ENCODE results near the gene GATA3.

Gene GATA3

GRCh38 chr10:8039321-8039881 lies 15.1 kb upstream of the GATA3 start:
- DNase-seq, result no peak

GRCh38 chr10:8040651-8041050 lies 13.8 kb upstream of the GATA3 start:
- DNase-seq, result no peak

GRCh38 chr10:8041284-8041991 lies 13.1 kb upstream of the GATA3 start:
- no peak for DNase-seq

- DNase-seq, result no peak
These were observed 12.3 kb upstream of the GATA3 start for GRCh38 chr10:8041992-8042720.

- DNase-seq, result no peak
These were observed 11.5 kb upstream of the GATA3 start for GRCh38 chr10:8042721-8043568.

GRCh38 chr10:8043569-8044306 lies 10.8 kb upstream of the GATA3 start:
- no peak for DNase-seq

GRCh38 chr10:8044331-8044907 lies 10.1 kb upstream of the GATA3 start:
- DNase-seq, result no peak

DNA sequence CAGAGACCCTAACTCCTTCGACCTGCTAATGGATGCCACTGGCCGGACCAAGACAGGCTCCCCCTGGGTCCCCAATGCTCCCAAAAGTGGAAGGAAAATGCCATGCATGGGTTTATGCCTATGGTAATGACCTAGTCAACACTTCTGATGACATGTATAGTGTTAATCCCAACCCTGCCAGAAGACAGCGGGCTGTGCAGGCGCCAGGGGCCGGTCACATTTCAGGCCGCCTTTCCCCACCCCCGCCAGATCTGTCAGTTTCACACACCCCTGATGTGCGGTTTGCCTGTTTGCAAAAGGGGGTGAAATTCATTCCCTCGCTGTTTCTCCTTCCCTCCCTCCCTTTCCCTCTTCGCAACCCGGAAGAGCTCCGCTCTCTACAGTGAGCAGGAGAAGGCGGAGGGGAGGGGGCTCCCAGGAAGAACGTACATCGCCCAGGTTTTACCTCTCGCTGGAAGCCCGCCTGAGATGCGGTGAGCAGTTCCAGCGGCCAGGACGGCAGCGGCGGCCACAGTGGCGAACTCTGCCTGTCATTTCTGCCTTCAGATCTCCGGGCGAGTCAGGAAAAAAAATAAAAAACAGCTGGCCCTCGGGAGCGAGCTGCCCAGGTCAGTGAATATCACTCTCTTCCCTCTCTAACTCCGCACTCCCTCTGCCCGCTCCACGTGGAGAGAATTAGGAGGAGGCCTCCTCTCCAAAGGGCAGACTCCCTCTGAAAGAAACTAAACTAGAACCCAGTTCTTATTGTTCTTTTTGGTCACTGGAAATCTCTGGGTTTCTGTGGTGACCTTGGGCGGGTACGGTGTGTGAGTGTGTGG lies 9.4 kb upstream of the GATA3 start:
- DNase-seq, result no peak

DNA sequence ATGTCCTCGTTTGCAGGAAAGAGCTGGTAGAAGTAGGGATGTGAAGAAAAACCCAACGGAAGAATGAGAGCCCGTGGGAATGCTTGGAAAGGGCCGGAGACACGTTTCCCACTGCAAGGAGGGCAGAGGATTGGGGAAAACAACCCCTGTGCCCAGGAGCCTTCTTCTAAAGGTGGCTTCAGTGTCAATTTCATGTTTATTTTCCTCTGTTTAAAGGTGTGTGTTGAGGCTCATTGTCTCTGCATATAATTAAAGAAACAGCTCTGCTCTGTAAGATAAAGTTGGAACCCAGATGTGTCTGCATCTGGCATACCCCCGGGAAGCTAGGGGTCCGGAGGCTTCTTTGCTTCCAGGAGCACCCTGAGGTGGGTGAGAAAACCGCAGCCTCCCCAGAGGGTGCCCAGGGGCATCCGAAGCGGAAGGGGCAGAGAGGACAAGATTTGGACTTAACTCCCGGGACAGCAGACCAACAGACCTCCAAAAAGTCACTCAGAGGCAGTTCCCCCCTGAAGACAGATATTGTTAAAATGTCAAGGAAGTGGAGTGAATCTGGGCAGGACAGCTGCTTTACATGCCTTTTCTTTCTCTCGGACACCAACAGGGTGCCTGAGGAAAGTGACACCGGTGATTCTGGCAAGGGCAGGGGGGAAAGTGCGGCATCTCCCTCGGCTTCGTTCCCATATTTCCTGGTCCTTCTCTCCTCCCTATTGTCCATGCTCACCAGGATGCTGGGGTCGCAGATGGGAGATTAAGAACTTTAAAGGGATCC lies 8.6 kb upstream of the GATA3 start:
- no peak for DNase-seq

DNA sequence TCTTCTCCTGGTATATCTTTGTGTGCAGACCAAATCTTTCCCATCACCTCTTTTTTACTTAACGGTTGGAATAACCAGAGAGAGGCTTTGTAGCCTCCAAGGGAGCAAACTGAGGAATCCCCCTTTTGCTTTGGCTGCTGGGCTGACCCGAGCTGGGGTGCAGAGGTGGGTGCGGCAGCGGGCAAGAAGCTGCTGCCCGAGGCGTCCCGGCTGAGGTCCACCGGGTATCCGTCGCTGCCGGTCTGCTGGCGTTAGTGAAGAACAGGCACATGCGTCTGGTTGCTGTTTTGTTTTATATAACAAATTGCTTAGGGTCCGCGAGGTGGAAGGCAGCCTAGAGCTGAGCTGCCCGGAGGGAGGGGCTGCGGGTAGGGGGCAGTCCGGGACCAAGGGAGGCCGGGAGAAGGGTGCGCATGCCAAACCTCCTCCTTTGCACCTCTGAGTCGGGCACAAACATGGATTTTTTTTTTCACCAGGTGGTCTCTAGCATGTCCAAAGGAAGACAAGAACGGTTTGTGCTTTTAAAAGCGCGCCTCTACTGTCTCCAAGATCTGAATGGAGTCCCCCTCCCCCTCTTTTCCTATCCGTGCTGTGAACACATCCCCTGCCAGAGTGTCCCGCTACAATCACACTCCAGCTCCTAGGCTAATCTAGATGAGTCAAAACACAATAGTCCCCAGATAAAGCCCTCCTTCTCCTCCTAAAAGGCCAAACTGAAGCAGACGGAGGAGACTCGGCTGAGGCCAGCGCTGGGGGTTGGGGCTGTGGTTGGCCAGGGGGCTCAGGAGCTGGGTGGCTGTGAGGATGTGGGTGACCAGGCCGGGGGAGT lies 6.8 kb upstream of the GATA3 start:
- DNase-seq, result no peak

DNA sequence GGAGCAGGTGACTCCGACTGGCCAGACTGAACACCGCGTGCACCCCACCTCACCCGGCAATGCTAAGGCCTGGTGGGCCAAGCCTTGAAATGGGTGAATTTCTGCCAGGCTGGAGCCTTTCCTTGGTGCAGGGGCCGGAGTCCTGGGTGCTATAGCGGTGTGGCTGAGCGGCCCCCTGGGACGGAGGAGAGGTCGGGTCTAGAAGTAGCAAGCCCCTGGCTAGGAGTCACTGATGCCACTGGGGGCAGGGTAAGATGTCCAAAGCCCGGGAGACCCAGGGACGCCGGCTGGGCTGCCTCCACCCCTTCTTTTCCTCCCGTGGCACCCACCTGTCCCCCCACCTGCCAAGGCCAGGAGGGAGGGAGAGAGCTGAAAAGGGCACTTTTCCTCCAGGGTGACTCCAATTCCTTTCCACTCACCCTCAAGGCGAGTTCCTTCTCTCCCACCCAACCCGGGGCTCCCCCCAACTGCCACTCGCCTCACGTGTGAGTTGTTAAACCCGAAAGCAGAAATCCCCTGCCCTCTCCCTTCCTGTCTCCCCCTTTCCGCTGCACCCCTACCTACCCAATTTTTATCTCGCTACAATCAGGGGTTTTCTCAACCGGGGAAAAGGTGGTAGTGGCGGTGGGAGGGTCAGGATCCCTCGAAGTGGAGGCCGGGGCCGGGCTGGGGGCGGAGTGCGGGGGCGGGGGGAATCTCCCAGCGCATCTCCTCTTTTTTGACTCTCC lies 6.0 kb upstream of the GATA3 start:
- no peak for DNase-seq

DNA sequence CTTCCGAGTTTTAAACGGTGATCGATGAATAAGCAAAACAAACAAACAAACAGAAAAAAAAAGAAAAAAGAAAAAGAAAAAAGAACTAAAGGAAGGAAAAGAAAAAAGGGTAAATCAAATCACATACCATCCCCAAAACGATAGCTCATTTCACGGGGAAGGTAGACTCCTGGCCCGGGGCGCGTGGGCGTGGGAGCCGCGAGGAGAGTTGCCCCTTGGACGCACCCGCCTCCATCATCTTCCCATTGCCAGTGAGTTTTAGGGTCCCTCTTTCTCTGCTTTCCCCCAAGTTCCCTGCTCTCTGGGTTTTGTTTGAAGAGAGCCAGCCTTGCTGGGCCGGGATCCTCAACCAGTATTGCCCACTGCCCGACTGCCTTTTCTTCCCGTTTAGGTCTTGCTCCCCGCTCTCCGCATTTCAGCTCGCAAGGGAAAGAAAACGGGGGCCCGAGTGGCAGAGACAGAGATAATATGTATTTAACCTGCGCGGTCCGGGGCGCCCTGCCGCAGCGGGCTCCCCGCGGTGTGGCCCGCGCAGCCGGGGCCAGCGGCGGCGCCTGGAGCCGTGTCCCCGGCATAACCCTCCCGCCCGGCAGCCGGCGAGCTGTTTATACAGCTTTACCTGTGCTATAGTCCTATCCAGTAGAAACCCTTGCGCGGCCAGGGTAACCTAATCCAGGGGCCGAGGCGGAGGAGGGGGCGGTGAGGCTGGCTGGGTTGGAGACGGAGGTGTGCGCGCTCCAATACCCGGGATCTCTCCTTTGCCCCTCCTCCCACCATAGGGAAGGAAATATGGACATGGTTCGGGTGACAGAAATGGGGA lies 5.2 kb upstream of the GATA3 start:
- no peak for DNase-seq

GRCh38 chr10:8049865-8050555 lies 4.5 kb upstream of the GATA3 start:
- DNase-seq, result no peak

GRCh38 chr10:8050556-8051108 lies 3.9 kb upstream of the GATA3 start:
- no peak for DNase-seq

DNA sequence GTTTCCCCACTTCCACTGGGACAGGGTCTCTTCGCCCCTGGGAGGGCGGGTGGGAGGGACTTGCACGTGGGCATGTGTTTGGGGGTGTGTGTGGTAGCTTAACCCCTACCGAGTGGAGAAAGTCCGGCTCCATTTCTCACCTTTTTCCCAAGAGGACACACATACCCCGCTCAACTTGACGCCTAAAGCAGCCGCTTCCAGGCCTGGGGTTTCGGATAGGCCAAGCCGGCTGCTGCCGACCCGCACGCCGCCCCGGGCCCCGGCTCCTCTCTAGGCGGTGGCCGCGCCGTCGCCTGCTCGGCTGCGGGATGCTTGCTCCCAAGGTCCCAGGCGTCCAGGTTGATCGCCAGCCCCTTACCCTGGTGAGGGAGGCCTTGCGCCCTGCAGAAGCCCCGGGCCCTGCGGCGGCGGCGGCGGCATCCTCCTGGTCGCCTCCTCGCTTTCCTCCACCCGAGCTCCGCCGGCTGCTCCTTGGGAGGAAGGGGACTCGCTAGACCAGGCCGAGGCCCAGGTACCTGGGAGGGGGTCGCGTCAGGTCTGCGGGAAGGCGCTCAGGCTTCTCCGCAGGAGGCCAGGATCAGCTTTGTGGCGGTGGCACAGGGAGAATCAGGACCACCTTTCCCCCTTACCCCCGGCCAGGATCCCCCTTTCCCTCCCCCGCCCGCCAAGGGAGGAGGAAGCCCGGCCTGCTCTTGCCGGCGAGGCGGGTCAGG lies 3.2 kb upstream of the GATA3 start:
- DNase-seq, result no peak

DNA sequence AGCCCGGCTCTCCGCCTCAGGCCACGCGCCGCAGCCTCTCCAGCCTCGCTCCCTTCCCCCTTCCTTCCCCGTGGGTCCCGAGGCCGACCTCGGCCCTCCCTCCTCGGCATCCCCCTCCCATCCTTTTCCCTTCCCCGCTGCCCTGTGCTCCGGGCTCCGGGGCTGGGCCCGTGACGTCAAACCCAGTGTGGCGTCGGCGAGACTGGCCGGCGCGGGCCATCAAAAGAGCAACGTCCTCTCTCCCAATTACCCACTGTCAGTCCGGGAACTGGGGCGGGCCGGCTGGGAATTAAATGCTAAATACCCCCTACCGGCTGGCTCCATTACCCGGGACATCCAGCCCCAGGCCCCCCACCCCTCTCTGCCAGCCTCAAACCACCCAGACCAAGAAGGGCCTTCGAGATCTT lies 2.6 kb upstream of the GATA3 start:
- DNase-seq, result no peak
